Right ventricle myocardium inferior (tissue), 1 donor: ENCODE data around the gene INO80D. TPM values are rescaled to one million over a fixed set of nuclear protein-coding genes. Genes with fewer than 3 reads are reported as not detected.
"Not testable (repeated sequence)": the region's sequence is repeated elsewhere in the genome, so short reads cannot be mapped to it uniquely, and the experiment has no call there.

ENCODE experiments used
- ATAC-seq: fragments of 200-7000 bp; cut with Tn5 transposase; one replicate; pipeline ENCODE4 v1.9.1; 2020; ENCODE audit warnings: mild to moderate bottlenecking, moderate library complexity
- DNase-seq: peaks from one replicate; pipeline ENCODE4 v3.0.0; 2021; ENCODE audit errors: missing footprints
- intact Hi-C: fragments of 100-400 bp; cut with DNase I; formaldehyde crosslinking; loops from one replicate; pipeline ENCODE4 v1.11.0; 2022
- long read RNA-seq: library from polyadenylated mRNA; unstranded; transcript quantifications from one replicate; pipeline ENCODE4 v2.0.0, GENCODE V29; 2021
- total RNA-seq: library from RNA; stranded (reverse); fragmentation: NEBNext Ultra II Directional; extraction: Animal tissue kit (Norgen Biotek cat#: 25700); gene quantifications from one replicate; pipeline ENCODE4 v1.2.1, GENCODE V29; 2021
- donor health status: DM: no; HTN: yes; CAD: no; lungs with severe emphysema.

INO80D gene
- total RNA-seq: 12.6 TPM
- long read RNA-seq: 0 reads

DNA sequence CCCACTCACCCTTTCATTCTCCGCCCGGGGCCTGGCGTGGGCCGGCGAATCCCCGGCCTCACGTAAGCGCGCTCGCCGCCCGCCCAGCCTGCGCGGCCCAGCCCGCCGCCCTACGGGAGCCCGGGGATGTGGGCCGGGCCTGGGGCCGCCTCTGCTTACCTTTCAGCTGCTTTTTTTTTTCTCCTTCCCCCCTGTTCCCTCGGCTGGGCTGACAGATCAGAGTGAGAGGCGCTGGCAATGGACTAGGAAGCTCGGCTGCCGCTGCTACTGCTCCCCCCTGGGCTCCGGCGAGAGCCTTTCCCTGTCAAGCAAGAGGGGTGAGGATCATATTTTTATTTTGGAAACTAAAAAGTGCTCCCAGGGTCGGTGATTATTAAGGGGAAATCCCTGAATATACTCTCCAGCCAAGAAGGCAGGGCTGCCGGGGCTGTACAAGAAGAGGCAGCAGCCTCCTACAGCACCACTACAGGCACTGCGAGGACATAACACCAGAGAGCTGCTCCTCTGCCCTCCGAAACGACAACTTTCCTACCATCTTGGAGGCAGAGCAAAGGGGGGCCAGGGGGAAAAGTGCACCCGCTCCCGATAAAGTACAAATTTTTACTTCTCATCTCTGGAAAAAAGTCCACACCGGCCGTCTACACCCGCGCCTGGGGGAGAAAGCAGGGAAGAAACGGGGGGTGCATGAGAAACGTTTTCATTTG is at the start of gene INO80D:
Gene INO80D, minus strand, starts transcription at position 433 of the 704 bp plus-strand sequence. CDS start 23,158 bp downstream, outside the sequence.
- DNase-seq (peak; percentile 90), ATAC-seq (peak; percentile 88)
- intact Hi-C loops: loop anchor here (5.0 kb wide), 1 partner anchor 71 kb away; the partner anchor contains the start of genes EEF1B2 and NDUFS1

- intact Hi-C loops: no loop called here
Measured at GRCh38 chr2:206127656-206128055, 41.7 kb upstream of the INO80D start.

GRCh38 chr2:206125901-206126300 is 39.9 kb upstream of the INO80D start:
- ATAC-seq: no peak
- intact Hi-C loops: no loop called here
- no peak for DNase-seq

More at GRCh38 chr2:206127656-206128055, 41.7 kb upstream of the INO80D start:
- no peak for DNase-seq
- no peak for ATAC-seq

DNA sequence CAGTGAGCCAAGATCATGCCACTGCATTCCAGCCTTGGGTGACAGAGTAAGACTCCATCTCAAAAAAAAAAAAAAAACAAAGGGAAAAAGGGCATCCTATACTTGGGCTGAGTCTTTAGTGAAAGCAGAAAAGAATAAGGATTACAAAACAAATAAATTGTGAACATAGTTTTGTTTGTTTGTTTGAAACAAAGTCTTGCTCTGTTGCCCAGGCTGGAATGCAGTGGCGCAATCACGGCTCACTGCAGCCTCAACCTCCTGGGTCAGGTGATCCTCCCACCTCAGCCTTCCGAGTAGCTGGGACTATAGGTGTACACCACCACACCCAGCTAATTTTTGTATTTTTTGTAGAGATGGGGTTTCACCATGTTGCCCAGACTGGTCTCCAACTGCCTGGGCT is 36.6 kb upstream of the INO80D start:
- intact Hi-C loops, ATAC-seq, DNase-seq: not testable (repeated sequence)

GRCh38 chr2:206116278-206116677 is 30.3 kb upstream of the INO80D start:
- no peak for DNase-seq
- no peak for ATAC-seq
- intact Hi-C loops: no loop called here

GRCh38 chr2:206115026-206115578 is 29.1 kb upstream of the INO80D start:
- ATAC-seq (no peak), DNase-seq (no peak)
- intact Hi-C loops: no loop called here

DNA sequence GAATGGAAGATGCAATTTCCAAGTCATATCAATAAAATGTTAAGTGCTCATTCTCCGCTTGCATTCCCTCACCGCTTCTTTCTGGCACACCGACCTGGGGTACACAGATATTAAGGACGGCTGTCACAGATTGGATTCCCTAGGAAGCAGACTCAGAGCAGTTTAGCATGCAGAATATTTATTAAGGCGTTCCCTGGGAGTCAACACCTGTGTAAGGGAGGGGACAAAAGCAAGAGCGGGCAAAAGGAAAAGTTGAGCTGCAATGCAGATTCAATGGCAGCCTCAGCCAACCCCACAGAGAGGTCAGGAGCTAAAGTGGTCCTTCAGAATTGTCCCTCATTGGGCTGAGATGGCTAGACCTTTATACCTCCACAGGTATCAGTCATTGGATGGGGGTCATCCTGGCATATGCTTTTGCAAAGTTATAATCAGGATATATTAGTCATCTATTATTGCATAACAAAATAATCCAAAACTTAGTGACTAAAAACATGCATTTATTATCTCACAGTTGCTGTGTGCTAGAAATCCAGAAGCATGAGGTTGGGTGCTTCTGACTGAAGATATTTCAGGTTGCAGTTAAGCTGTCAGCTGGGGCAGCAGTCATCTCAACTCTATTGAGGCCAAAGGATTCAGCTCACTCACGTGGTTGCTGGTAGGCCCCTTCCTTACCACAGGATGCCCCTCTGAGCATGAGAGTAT is 27.0 kb upstream of the INO80D start:
- ATAC-seq (no peak), DNase-seq (no peak)
- intact Hi-C loops: no loop called here

DNA sequence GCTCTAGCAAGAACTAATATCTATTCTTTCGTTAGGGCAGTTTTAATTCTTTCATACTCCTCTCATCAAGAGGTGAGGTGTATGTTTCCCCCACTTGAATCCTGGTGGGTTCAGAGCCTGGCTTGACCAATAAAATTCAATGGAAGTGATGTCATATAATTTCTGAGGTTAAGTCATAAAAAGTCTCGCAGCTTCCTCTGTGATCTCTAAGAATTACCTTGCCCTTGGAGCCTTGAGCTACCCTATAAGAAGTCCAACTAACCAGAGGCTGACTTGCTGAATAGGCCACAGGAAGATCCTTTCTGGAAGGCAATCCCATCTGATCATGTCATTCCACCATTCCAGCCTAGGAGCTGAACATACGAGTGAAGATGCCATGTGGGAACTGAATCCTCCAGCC is 26.1 kb upstream of the INO80D start:
- intact Hi-C loops: no loop called here
- DNase-seq (no peak), ATAC-seq (no peak)

DNA sequence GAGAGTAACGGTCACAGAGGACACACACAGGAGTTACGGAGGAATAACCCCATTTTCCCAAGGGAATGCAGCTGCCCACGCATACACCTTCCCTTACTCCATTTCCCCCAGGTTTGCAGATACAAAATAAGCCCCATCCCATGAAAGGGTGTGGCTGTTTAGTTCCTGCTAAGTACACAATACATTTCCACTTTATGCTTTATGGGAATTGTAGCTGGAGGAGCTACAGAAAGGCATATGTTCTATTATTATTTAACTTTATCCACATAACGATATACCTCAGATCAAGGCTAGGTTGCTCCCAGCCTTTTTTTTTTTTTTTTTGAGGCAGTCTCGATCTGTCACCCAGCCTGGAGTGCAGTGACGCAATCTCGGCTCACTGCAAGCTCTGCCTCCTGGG is 22.7 kb upstream of the INO80D start:
- DNase-seq (no peak), ATAC-seq (no peak)
- intact Hi-C loops: no loop called here

- intact Hi-C loops: no loop called here
- ATAC-seq: no peak
- DNase-seq: no peak
Measured at GRCh38 chr2:206105541-206105940, 19.6 kb upstream of the INO80D start.

- no peak for ATAC-seq
Measured at GRCh38 chr2:206105038-206105437, 19.1 kb upstream of the INO80D start.

GRCh38 chr2:206098872-206099271 is 12.9 kb upstream of the INO80D start:
- ATAC-seq, intact Hi-C loops: not testable (repeated sequence)
- peak; percentile 79 for DNase-seq

More at GRCh38 chr2:206105038-206105437, 19.1 kb upstream of the INO80D start:
- no peak for DNase-seq
- intact Hi-C loops: no loop called here

DNA sequence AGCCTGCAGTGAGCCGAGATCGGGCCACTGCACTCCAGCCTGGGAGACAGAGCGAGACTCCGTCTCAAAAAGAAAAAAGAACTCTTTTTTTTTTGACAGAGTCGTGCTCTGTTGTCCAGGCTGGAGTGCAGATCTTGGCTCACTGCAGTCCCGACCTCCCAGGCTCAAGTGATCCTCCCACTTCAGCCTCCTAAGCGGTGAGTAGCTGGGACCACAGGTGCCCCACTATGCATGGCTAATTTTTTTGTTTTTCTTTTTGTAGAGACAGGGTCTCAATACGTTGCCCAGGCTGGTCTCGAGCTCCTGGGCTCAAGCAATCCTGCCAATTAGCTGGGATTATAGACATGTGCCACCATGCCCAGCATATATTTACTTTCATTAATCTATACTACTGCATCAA is 12.5 kb upstream of the INO80D start:
- intact Hi-C loops: no loop called here
- no peak for DNase-seq
- ATAC-seq: no peak

- no peak for ATAC-seq
- intact Hi-C loops: no loop called here
- no peak for DNase-seq
Measured at GRCh38 chr2:206096876-206097275, 10.9 kb upstream of the INO80D start.

DNA sequence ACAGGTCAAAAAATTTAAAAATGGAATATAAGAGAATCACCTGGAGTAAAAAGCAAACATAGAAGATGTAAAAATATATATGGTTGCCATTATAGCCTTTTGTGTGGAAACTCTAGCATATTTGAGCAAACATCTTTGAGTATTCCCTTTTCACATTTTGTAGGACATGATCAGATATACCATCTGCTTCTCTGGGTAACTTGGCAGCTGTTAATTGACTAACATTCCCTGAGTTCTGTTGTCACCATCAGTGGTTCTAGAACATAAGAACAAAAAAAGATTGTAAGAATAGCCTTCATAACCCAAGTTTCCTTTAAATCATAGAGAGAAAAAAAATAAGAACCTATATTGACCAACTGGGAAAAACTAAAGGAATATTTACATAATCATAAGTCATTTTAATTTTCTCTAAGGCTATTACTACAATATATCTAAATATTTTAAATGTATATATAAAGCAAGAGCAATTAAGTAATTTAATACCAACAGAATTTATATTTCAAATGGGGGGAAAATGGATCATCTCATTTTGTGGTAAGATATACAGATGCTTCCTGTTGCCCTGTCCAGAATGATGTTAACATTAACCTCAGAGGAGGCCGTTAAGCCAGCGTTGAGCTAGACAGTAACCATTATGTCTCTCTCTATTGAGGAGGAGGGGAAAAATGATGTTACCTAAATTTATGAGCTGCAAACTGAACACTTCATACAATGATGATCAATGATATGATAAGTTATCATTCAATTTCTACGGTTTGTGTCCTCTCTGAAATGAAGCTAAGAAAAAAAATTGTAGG is 9.8 kb upstream of the INO80D start:
- no peak for DNase-seq
- intact Hi-C loops: no loop called here
- no peak for ATAC-seq

GRCh38 chr2:206092297-206092696 is 6.3 kb upstream of the INO80D start:
- ATAC-seq (no peak), DNase-seq (no peak)
- intact Hi-C loops: no loop called here

DNA sequence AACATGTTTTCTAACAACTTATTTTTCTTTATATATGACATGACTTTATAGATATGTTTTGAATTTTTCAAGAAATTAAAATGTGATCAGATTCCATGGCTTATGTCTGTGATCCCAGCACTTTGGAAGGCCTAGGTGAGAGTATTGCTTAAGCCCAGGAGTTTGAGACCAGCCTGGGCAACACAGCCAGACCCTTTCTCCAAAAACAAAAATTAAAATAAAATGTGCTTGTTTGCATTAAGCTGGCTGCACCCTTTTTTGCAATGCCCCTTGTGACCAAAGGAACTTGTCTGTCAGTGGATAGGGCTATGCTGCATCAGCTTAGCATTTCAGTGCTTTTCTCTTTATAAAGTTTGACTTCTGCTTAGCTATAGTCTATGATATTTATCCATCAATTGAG is 2.3 kb upstream of the INO80D start:
- DNase-seq (no peak), ATAC-seq (no peak)
- intact Hi-C loops: loop anchor here (5.0 kb wide), 1 partner anchor 69 kb away; the partner anchor contains the start of genes EEF1B2 and NDUFS1

DNA sequence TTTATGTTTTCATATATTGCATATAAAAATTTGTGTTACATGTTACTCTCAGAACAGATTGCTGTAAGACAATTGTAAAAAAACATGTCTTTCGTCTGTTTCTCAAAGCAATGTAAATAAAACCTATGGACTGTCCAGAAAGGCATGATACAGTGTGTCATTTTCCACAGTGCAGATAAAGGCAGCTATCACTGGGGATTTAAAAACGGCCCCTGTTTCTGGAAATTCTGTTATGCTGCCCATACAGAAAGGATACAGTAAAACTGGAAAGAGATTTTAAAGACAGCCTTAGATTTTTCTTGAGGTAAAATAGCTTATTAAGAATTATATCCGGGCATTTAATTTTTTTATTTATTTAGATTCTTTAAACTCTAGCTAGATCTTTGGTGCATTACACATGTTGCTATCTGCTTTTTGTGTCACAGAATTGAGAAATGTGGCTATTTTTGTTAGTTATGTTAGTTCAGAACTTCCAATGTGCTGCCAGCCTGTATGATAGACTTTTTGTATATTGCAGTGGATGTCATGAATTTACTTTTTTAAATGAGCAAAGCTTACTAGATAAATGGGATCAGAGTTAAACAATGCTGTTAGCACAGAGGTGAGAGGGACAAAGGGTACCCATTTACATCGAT is 859 bp upstream of the INO80D start:
- intact Hi-C loops: loop anchor here (5.0 kb wide), 1 partner anchor 70 kb away; the partner anchor contains the start of genes EEF1B2 and NDUFS1

More for the DNA sequence above, 859 bp upstream of the INO80D start:
- no peak for ATAC-seq
- DNase-seq: no peak
